ENCODE results near the gene LY9. TPM values are rescaled to one million over a fixed set of nuclear protein-coding genes. Genes with fewer than 3 reads are reported as not detected.
"Not testable (repeated sequence)": the region's sequence is repeated elsewhere in the genome, so short reads cannot be mapped to it uniquely, and the experiment has no call there.

LY9 gene
- total RNA-seq, 2 donors from 2014 or later = 0.46 to 1.7 TPM

DNA sequence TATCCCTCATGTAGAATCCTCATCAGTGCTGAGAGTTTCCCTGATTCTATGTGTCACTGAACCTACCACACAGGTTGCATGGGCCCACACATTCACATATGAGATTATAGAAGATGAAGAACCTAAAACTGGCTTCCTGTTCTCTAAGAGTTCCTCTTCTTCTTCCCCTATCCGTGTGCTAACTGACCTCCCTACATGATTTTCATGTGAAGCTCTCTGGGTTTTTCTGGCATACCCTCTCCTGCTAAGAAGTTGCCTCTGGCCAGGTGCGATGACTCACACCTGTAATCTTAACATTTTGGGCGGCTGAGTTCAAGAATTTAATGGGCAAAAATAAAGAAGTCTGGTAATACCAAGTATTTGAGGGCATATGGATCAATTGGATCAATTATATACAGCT, 72.2 kb downstream of the LY9 start:
- 66% methylated on average over 3 of the region's 3 CpGs for WGBS
- no peaks in the 10 kb centered on the region for H3K27me3 ChIP-seq (replicated peaks; ENCODE audit: insufficient read depth)
- H3K4me3 ChIP-seq = no peak overlapping the region
- H3K9me3 ChIP-seq = no peaks in the 10 kb centered on the region
- H3K36me3 ChIP-seq = no peaks in the 10 kb centered on the region
- intact Hi-C loops (cut with DNase I) = no loop called here
- no peak for DNase-seq (ENCODE audit: low spot score)
- TF ChIP-seq POLR2AphosphoS5 (IDR thresholded peaks at IDR 0.05) (no peak), POLR2A (IDR thresholded peaks at IDR 0.05) (no peak)
- TF ChIP-seq, protein P1, sequence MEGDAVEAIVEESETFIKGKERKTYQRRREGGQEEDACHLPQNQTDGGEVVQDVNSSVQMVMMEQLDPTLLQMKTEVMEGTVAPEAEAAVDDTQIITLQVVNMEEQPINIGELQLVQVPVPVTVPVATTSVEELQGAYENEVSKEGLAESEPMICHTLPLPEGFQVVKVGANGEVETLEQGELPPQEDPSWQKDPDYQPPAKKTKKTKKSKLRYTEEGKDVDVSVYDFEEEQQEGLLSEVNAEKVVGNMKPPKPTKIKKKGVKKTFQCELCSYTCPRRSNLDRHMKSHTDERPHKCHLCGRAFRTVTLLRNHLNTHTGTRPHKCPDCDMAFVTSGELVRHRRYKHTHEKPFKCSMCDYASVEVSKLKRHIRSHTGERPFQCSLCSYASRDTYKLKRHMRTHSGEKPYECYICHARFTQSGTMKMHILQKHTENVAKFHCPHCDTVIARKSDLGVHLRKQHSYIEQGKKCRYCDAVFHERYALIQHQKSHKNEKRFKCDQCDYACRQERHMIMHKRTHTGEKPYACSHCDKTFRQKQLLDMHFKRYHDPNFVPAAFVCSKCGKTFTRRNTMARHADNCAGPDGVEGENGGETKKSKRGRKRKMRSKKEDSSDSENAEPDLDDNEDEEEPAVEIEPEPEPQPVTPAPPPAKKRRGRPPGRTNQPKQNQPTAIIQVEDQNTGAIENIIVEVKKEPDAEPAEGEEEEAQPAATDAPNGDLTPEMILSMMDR (IDR thresholded peaks at IDR 0.05) = no peak
- no peaks in the 10 kb centered on the region for H3K4me1 ChIP-seq (replicated peaks)
- no peak overlapping the region for H3K27ac ChIP-seq

DNA sequence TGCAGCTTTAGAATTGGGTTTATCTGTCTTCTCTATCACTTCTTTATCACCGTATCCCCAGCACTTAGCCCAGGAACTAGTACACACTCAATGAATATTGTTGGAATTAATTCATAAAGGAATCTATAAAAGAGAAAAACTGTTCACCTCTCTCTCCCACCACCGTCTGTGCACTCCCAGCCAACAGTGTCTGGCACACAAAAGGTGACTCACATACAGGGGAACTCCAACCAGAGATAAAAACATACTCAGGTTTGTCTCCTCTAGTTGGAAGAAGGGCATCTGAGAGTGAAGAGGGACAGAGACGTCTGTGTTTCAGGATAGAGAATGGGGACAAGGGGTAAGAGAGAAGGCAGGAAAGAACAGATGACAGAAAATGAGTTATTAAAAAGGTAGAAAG, 79.0 kb downstream of the LY9 start:
- Histone ChIP-seq H3K27ac (no peak overlapping the region), H3K4me1 (replicated peaks) (no peaks in the 10 kb centered on the region), H3K4me3 (no peak overlapping the region), H3K36me3 (no peaks in the 10 kb centered on the region), H3K9me3 (no peaks in the 10 kb centered on the region), H3K27me3 (replicated peaks; ENCODE audit: insufficient read depth) (no peaks in the 10 kb centered on the region)
- 43% methylated on average over 3 of the region's 3 CpGs for WGBS
- intact Hi-C loops (cut with DNase I) = no loop called here
- DNase-seq (ENCODE audit: low spot score) = no peak
- TF ChIP-seq POLR2A (IDR thresholded peaks at IDR 0.05) (no peak), POLR2AphosphoS5 (IDR thresholded peaks at IDR 0.05) (no peak)
- TF ChIP-seq, protein P1 (IDR thresholded peaks at IDR 0.05) = no peak

DNA sequence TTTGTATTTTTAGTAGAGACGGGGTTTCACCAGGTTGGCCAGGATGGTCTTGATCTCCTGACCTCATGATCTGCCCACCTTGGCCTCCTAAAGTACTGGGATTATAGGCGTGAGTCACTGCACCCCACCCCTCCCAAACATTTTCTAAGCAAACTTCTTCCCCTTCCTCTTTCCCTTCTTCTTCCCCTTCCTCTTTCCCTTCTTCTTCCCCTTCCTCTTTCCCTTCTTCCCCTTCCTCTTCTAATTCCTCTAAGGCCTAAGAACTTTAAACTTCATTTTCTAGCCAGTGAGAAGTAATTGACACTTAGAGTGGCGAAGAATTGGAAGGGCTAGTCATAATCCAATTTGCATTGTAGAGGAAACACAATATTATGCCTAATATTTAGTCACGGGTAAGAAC, 79.6 kb downstream of the LY9 start:
- H3K27ac ChIP-seq; H3K36me3 ChIP-seq; intact Hi-C loops (cut with DNase I); H3K9me3 ChIP-seq; H3K27me3 ChIP-seq (replicated peaks; ENCODE audit: insufficient read depth); H3K4me1 ChIP-seq (replicated peaks); DNase-seq (ENCODE audit: low spot score); H3K4me3 ChIP-seq: not testable (repeated sequence)
- 83% methylated on average over 4 of the region's 4 CpGs for WGBS

DNA sequence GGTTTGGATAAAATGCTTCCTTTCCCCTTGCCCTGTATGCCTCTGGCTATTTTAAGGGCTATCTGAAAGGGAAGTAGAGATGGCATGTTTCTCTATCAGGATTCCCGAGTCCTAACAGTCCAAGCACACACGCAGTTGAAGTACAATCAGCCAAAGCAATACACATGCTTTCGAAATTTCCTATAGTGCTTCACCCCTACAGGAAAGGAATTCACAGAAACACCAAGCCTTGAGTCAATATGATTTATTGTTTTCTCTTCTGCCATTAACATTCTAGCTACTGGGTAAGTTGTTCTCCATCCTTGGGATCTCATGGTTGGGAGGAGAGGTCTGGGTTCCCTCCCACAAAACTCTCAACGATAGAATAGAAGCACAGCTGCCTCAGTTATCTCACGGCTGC, 80.3 kb downstream of the LY9 start:
- Histone ChIP-seq H3K27ac (no peak overlapping the region), H3K9me3 (no peaks in the 10 kb centered on the region), H3K36me3 (no peaks in the 10 kb centered on the region), H3K27me3 (replicated peaks; ENCODE audit: insufficient read depth) (no peaks in the 10 kb centered on the region), H3K4me3 (no peak overlapping the region), H3K4me1 (replicated peaks) (no peaks in the 10 kb centered on the region)
- 75% methylated on average over 5 of the region's 5 CpGs for WGBS
- no peak for DNase-seq (ENCODE audit: low spot score)
- intact Hi-C loops (cut with DNase I) = no loop called here
- no peak for TF ChIP-seq POLR2AphosphoS5 (IDR thresholded peaks at IDR 0.05)
- TF ChIP-seq, protein P1 (IDR thresholded peaks at IDR 0.05) = no peak
- no peak for TF ChIP-seq POLR2A (IDR thresholded peaks at IDR 0.05)

DNA sequence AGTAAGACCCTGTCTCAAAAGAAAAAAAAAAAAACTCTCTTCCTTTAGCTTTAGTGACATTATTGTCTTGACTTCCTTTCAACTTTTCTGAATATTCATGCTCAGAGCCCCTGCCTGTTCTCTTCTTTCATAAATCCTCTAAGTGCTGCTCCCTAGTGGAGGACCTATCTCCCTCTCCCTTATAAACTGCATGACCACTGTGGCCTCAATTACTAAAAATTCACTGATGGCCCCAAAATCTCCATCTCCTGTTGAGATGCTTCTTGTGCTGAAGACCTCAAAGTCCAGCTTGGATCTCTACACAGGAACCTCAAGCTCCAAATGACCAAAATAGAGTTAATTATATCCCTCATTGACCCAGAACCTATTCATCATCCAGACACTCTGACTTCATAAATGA, 81.2 kb downstream of the LY9 start:
- TF ChIP-seq, protein P1 (IDR thresholded peaks at IDR 0.05) = no peak
- TF ChIP-seq POLR2AphosphoS5 (IDR thresholded peaks at IDR 0.05) = no peak
- no peak for TF ChIP-seq POLR2A (IDR thresholded peaks at IDR 0.05)
- Histone ChIP-seq H3K4me1 (replicated peaks) (no peaks in the 10 kb centered on the region), H3K9me3 (no peaks in the 10 kb centered on the region), H3K4me3 (no peak overlapping the region), H3K36me3 (no peaks in the 10 kb centered on the region), H3K27ac (no peak overlapping the region), H3K27me3 (replicated peaks; ENCODE audit: insufficient read depth) (no peaks in the 10 kb centered on the region)
- intact Hi-C loops (cut with DNase I) = no loop called here
- DNase-seq (ENCODE audit: low spot score) = no peak

Other genes with a start within 250 kb of the LY9 start
- 1 to 10 TPM; 1.2 to 6.7 TPM for gene CD84, start 216.7 kb upstream of the LY9 start, total RNA-seq
- under 1 TPM; 0.17 to 0.36 TPM for gene SLAMF1, start 149.1 kb upstream of the LY9 start, total RNA-seq
- 1 to 10 TPM; 3.0 to 4.7 TPM for gene CD48, start 84.4 kb upstream of the LY9 start, total RNA-seq
- under 1 TPM; 0.14 to 0.51 TPM for gene SLAMF7, start 56.9 kb upstream of the LY9 start, total RNA-seq
- 1 to 10 TPM in 1 of 2 donors, under 1 TPM in 1; 0.55 to 1.1 TPM for gene CD244, start 66.7 kb downstream of the LY9 start, total RNA-seq
- gene ITLN1, start 89.0 kb downstream of the LY9 start, total RNA-seq = 1 to 10 TPM in 1 of 2 donors, under 1 TPM in 1; 0.96 to 7.0 TPM
- gene ITLN2, start 158.6 kb downstream of the LY9 start, total RNA-seq = 1 to 10 TPM in 1 of 2 donors, under 1 TPM in 1; 0.82 to 2.4 TPM
- 100 to 1,000 TPM in 1 of 2 donors, 10 to 100 TPM in 1; 43.6 to 104 TPM for gene F11R, start 225.0 kb downstream of the LY9 start, total RNA-seq
- gene TSTD1, start 242.8 kb downstream of the LY9 start, total RNA-seq = 100 to 1,000 TPM; 137 to 648 TPM
- 10 to 100 TPM; 46.3 to 65.8 TPM for gene USF1, start 249.8 kb downstream of the LY9 start, total RNA-seq

Data from prostate gland (tissue), 2 donors.